ENCODE results near the gene NACA2.
"Not testable (repeated sequence)": the region's sequence is repeated elsewhere in the genome, so short reads cannot be mapped to it uniquely, and the experiment has no call there.

Gene NACA2

GRCh38 chr17:61565213-61565612 lies 25.8 kb downstream of the NACA2 start:
- H3K27ac Mint-ChIP-seq = no peak overlapping the region
- no peak overlapping the region for H3K4me3 Mint-ChIP-seq
- no peaks in the 10 kb centered on the region for H3K4me1 Mint-ChIP-seq (ENCODE audit: low read depth)
- peaks cover 11% of the 10 kb centered on the region for H3K27me3 Mint-ChIP-seq
- intact Hi-C loops (cut with micrococcal nuclease) = no loop called here
- no peaks in the 10 kb centered on the region for H3K36me3 Mint-ChIP-seq (ENCODE audit: low read depth)
- H3K9me3 Mint-ChIP-seq = peaks cover 3% of the 10 kb centered on the region

DNA sequence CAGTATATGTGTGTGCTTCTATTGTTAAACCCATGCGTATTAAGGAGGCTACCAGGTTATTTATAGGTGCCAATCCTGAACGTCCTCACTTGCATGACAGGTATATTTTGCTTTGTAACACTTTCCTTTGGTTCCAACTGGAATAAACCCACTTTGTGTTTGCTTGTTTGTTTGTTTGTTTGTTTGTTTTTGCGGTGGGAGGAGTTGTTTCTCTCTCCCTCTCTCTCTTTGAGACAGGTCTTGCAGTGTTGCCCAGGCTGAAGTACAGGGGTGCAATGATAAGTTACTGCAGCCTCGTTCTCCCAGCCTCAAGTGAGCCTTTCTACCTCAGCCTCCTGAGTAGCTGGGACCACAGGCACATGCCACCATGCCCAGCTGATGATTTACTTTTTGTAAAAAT lies 28.7 kb downstream of the NACA2 start:
- Mint-ChIP-seq H3K9me3 (no peaks in the 10 kb centered on the region), H3K27me3 (peaks cover 19% of the 10 kb centered on the region), H3K36me3 (ENCODE audit: low read depth) (no peaks in the 10 kb centered on the region), H3K4me3 (no peak overlapping the region), H3K27ac (no peak overlapping the region), H3K4me1 (ENCODE audit: low read depth) (no peaks in the 10 kb centered on the region)
- intact Hi-C loops (cut with micrococcal nuclease) = no loop called here

- H3K4me1 Mint-ChIP-seq (ENCODE audit: low read depth) = no peaks in the 10 kb centered on the region
- H3K27ac Mint-ChIP-seq = no peak overlapping the region
- no peaks in the 10 kb centered on the region for H3K9me3 Mint-ChIP-seq
- H3K27me3 Mint-ChIP-seq = peaks cover 19% of the 10 kb centered on the region
- H3K4me3 Mint-ChIP-seq = no peak overlapping the region
- H3K36me3 Mint-ChIP-seq (ENCODE audit: low read depth) = no peaks in the 10 kb centered on the region
- intact Hi-C loops (cut with micrococcal nuclease) = no loop called here
Observed at GRCh38 chr17:61561354-61561753, 29.7 kb downstream of the NACA2 start.

DNA sequence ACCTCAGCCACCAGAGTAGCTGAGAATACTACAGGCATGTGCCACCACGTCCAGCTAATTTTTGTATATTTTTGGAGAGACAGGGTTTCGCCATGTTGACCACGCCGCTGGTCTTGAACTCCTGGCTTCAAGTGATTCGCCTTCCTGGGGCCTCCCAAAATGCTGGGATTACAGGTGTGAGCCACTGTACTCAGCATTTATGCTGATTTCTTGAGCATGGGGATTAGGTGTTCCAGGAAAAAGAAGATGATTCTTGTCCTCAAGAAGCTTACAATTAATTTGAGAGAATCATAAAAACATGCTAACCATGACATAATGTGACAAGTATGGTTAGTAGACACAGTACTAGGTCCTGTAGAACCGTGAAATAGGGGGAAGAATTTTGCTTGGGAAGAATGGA lies 30.9 kb downstream of the NACA2 start:
- intact Hi-C loops (cut with micrococcal nuclease) = no loop called here
- Mint-ChIP-seq H3K27ac (no peak overlapping the region), H3K4me1 (ENCODE audit: low read depth) (no peaks in the 10 kb centered on the region), H3K27me3 (peaks cover 19% of the 10 kb centered on the region), H3K4me3 (no peak overlapping the region), H3K9me3 (no peaks in the 10 kb centered on the region), H3K36me3 (ENCODE audit: low read depth) (no peaks in the 10 kb centered on the region)

DNA sequence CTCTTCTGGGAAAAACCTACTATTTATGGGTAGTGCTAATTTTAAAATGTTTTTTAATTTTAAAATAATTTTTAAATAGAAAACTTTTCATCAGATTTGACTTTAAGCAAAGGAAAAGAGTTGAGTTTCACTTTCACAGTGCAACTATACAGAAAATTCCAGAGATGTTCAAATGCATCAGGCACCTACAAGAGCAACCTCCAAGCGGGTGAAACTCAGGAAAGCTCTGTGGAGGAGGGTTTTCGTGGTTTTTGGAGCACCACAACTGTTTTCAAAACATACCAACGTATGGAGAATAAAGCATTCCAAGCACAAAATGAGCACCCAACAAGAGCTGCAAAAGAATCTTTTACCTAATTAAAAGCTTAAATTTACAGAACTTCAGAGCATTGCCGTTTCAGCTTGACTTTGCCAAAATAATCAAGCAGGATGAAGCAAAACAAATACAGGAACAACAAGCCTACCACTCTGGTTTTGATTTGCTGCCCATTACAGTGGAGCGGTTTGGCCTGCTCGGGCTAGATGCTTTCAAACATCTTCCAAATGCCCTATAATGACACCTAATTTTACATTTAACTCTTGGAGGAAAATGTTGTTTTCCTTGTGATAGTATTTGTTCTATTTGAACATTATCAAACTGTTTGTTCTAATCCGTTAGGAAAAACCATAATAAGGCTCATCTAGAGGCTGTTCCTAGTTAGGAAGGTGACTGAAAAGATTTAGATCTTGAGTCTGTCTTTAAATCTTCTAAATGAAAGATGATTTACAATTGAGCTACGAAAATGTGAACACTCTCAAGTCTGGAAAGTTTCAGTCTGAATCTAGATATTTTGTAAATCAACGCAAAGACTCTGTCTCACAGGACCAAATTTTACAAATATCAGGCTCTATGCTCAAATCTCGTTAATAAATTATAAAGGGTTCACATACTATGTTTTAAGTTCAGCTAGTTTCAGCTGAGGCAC lies 34.5 kb downstream of the NACA2 start:
- Mint-ChIP-seq H3K36me3 (ENCODE audit: low read depth) (no peaks in the 10 kb centered on the region), H3K27ac (no peak overlapping the region), H3K4me3 (no peak overlapping the region), H3K9me3 (no peaks in the 10 kb centered on the region), H3K4me1 (ENCODE audit: low read depth) (no peaks in the 10 kb centered on the region), H3K27me3 (peaks cover 24% of the 10 kb centered on the region)
- intact Hi-C loops (cut with micrococcal nuclease) = no loop called here

GRCh38 chr17:61555127-61555566 lies 35.9 kb downstream of the NACA2 start:
- H3K27ac Mint-ChIP-seq = no peak overlapping the region
- H3K27me3 Mint-ChIP-seq = peaks cover 26% of the 10 kb centered on the region
- no peak overlapping the region for H3K4me3 Mint-ChIP-seq
- H3K36me3 Mint-ChIP-seq (ENCODE audit: low read depth) = no peaks in the 10 kb centered on the region
- H3K9me3 Mint-ChIP-seq = no peaks in the 10 kb centered on the region
- no peaks in the 10 kb centered on the region for H3K4me1 Mint-ChIP-seq (ENCODE audit: low read depth)
- intact Hi-C loops (cut with micrococcal nuclease) = no loop called here

DNA sequence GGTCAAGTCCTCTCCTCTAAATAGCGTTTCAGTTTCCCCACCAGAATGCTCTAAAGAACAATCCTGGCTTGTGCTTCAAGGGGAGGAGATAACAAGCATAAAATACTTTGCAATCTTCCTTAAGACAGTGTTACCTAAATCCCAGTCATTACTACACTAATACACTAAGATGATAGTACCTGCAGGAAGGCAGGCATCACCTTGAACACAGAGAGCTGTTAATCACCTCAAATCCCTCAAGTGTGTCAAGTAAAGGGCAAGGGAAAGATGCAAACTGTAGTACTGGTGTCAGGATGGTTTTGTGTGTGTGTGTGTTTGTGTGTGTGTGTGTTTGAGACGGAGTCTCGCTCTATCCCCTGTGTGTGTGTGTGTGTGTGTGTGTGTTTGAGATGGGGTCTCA lies 36.8 kb downstream of the NACA2 start:
- Mint-ChIP-seq H3K36me3 (ENCODE audit: low read depth) (no peaks in the 10 kb centered on the region), H3K27ac (no peak overlapping the region), H3K4me3 (no peak overlapping the region), H3K4me1 (ENCODE audit: low read depth) (no peaks in the 10 kb centered on the region), H3K9me3 (no peaks in the 10 kb centered on the region), H3K27me3 (peaks cover 27% of the 10 kb centered on the region)
- intact Hi-C loops (cut with micrococcal nuclease) = no loop called here

GRCh38 chr17:61552560-61552959 lies 38.5 kb downstream of the NACA2 start:
- H3K4me3 Mint-ChIP-seq; intact Hi-C loops (cut with micrococcal nuclease); H3K9me3 Mint-ChIP-seq; H3K4me1 Mint-ChIP-seq (ENCODE audit: low read depth); H3K27ac Mint-ChIP-seq; H3K36me3 Mint-ChIP-seq (ENCODE audit: low read depth): not testable (repeated sequence)
- H3K27me3 Mint-ChIP-seq = peaks cover 29% of the 10 kb centered on the region

DNA sequence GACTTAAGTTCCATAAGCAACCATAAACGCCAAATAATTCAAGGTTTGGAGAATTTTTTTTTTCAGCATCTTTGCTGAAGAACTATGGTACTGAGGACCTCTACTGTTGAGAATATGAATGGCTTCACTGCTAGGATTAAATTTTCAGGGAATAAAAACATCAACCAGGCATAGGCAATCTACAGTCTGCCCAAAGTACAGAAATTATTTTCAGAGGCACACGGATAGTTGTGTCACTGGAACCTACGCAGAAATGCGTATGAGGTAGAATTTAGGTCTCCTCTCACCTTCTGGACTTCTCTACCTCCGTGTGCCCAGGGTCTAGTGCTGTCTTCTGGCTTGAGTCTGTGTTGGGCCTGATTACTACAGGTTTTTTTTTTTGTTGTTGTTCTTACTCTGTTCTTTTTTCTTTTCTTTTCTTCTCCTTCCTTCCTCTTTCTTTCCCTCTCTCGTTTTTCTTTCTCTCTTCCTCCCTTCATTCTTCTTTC lies 39.7 kb downstream of the NACA2 start:
- Mint-ChIP-seq H3K27me3 (peaks cover 29% of the 10 kb centered on the region), H3K4me3 (no peak overlapping the region), H3K9me3 (no peaks in the 10 kb centered on the region), H3K27ac (no peak overlapping the region), H3K36me3 (ENCODE audit: low read depth) (no peaks in the 10 kb centered on the region), H3K4me1 (ENCODE audit: low read depth) (no peaks in the 10 kb centered on the region)
- intact Hi-C loops (cut with micrococcal nuclease) = loop anchor here (1.0 to 2.0 kb wide), 2 partner anchors 134 to 139 kb away; no protein-coding TSS in a partner anchor

GRCh38 chr17:61547113-61547512 lies 43.9 kb downstream of the NACA2 start:
- Mint-ChIP-seq H3K4me1 (ENCODE audit: low read depth) (no peaks in the 10 kb centered on the region), H3K9me3 (no peaks in the 10 kb centered on the region), H3K36me3 (ENCODE audit: low read depth) (no peaks in the 10 kb centered on the region), H3K27me3 (peaks cover 32% of the 10 kb centered on the region), H3K27ac (no peak overlapping the region), H3K4me3 (no peak overlapping the region)
- intact Hi-C loops (cut with micrococcal nuclease) = no loop called here

DNA sequence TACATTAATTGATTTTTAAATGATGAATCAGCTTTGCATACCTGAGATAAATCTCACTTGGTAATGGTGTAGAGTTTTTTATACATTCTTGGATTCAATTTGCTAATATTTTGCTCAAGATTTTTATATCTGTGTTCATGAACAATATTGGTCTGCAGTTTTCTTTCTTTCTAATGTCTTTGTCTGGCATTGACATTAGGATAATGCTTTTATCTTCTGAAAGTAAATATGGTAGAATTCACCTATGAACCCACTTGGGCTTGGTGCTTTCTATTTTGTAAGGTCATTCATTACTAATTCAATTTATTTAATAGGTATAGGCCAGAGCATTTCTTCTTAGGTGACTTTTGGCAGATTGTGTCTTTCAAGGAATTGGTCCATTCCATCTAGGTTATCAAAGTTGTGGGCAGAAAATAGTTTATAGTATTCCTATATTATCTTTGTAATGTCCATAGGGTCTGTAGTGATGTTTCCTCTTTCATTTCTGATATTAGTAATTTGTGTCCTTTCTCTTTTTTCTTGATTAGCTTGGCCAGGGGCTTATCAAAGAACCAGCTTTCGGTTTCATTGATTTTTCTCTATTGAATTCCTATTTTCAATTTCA lies 45.6 kb downstream of the NACA2 start:
- no peaks in the 10 kb centered on the region for H3K36me3 Mint-ChIP-seq (ENCODE audit: low read depth)
- intact Hi-C loops (cut with micrococcal nuclease) = no loop called here
- no peaks in the 10 kb centered on the region for H3K4me1 Mint-ChIP-seq (ENCODE audit: low read depth)
- H3K4me3 Mint-ChIP-seq = no peak overlapping the region
- H3K9me3 Mint-ChIP-seq = peaks cover 12% of the 10 kb centered on the region
- H3K27ac Mint-ChIP-seq = no peak overlapping the region
- peaks cover 28% of the 10 kb centered on the region for H3K27me3 Mint-ChIP-seq

- Mint-ChIP-seq H3K9me3 (peaks cover 12% of the 10 kb centered on the region), H3K36me3 (ENCODE audit: low read depth) (no peaks in the 10 kb centered on the region), H3K4me3 (no peak overlapping the region), H3K27ac (no peak overlapping the region), H3K4me1 (ENCODE audit: low read depth) (no peaks in the 10 kb centered on the region), H3K27me3 (peaks cover 21% of the 10 kb centered on the region)
- intact Hi-C loops (cut with micrococcal nuclease) = no loop called here
Observed at GRCh38 chr17:61543786-61544415, 47.1 kb downstream of the NACA2 start.

- Mint-ChIP-seq H3K27me3 (peaks cover 15% of the 10 kb centered on the region), H3K4me1 (ENCODE audit: low read depth) (no peaks in the 10 kb centered on the region), H3K9me3 (peaks cover 12% of the 10 kb centered on the region), H3K4me3 (no peak overlapping the region), H3K36me3 (ENCODE audit: low read depth) (no peaks in the 10 kb centered on the region), H3K27ac (no peak overlapping the region)
- intact Hi-C loops (cut with micrococcal nuclease) = no loop called here
Observed at GRCh38 chr17:61542027-61542426, 49.0 kb downstream of the NACA2 start.

DNA sequence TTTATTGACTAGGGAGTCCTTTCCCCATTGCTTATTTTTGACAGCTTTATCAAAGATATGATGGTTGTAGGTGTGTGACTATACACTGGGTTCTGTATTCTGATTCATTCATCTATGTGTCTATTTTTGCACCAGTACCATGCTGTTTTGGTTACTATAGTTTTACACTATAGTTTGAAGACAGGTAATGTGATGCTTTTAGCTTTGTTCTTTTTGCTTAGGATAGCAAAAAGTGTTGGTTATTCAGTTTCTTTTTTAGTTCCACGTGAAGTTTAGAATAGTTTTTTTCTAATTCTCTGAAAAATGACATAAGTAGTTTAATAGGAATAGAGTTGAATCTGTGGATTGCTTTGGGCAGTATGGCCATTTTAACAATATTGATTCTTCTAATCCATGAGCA lies 50.1 kb downstream of the NACA2 start:
- Mint-ChIP-seq H3K4me1 (ENCODE audit: low read depth) (no peaks in the 10 kb centered on the region), H3K27ac (no peak overlapping the region), H3K4me3 (no peak overlapping the region), H3K27me3 (peaks cover 12% of the 10 kb centered on the region), H3K9me3 (peaks cover 12% of the 10 kb centered on the region), H3K36me3 (ENCODE audit: low read depth) (no peaks in the 10 kb centered on the region)
- intact Hi-C loops (cut with micrococcal nuclease) = no loop called here
